CD1c-positive myeloid dendritic cell (primary cell): ENCODE measurements around the gene RPS21.
"Not testable (repeated sequence)": the region's sequence is repeated elsewhere in the genome, so short reads cannot be mapped to it uniquely, and the experiment has no call there.

ENCODE experiments used
- DNase-seq: peaks from one replicate; pipeline ENCODE4 v3.0.0-alpha.2; 2016; ENCODE audit errors: extremely low spot score

RPS21 gene

DNA sequence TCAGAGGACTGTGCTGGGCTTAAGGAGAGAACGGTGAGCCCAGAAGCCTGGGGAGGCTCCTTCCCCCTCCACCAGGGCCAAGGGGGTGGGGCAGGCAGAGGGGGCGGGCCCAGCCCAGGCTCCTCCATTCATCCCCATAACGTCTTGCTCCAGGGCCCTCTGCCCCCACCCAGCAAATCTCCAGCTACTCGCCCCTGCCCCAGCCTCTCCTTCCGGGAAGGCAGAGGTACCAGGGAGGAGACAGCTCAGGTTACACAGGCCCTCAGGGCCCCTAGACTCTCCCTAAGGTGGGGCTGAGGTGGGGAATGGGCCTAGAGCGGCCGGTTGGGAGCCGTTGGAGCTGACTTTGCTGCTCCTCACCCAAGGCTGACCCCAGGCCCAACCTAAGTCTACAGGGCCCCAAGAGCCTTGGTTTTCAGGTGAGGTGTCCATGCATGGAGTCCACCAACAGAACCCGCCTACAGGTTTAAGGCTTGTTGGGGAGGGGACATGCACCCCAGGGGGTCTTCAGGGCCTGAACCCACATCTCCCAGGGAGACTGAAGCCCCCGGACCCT is 21.0 kb upstream of the RPS21 start:
- no peak for DNase-seq

GRCh38 chr20:62366370-62367135 is 20.4 kb upstream of the RPS21 start:
- no peak for DNase-seq

GRCh38 chr20:62367136-62367632 is 19.7 kb upstream of the RPS21 start, which contains the start of gene LAMA5:
Gene LAMA5, minus strand, starts transcription at chr20:62367312. Its CDS starts 67 bp downstream, at chr20:62367245.
- peak; percentile 35 for DNase-seq

DNA sequence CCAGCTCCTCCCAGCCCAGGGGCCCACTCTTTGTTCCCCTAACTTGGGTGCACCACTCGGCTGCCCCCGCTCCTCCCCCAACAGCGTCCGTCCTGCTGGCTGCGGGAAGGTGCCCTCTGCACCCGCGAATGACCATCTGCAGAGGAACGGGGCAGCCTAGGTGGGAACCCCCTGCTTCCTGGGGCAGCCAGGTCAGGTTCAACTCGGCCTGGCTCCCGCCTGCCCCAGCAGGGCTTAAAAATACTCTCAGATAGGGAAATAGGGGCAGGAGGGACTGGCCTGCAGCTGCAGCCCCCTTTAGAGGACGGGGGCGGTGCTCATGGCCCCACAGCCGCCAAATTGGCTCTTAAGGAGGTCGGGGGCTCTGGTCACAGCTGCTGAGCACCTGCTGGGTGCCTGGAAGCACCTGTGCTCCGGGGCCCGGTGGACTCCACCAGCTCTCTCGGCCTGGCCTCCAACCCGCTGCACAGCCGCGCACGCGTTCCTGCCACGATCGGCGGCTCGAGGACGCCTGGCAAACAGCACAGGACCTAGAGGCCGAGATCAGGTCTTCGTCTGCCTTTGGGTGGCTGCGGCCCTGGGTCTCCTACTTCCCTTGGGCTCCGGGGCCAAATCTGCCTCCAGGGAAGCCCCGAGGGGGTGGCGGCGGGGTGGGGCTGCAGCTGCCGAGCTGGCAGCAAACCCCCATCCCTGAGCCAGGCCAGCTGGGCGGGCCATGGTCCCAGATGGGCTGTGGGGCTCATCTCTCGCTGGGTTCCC is 19.1 kb upstream of the RPS21 start:
- no peak for DNase-seq

DNA sequence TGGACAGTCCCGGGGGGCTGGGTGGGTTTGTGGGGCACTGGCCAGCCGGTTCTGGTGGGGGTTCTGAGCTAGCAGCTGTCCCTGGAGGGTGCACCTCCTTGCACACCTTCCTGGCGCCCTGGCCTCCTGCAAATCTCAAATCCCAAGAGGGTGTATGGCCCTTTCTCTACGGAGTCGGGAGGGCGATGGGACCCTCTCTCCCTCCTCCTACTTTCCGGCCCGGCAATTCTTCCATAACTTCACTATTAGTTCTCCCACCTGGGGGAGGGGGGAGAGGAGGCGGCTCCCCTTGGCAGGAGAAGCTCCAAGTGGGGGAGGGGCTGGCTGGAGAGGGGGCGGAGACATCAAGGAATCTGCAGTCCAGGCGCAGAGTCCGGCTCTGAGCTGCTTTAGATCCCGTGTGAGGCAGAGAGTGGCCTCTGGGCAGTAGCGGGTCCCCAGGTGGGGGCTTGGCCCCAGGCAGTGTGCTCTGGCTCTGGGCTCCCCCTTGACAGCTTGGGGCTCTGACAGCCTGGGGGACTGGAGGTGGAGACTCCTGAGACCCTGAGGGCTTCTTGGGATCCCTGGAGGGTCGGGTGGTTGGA is 18.4 kb upstream of the RPS21 start:
- DNase-seq = no peak

DNA sequence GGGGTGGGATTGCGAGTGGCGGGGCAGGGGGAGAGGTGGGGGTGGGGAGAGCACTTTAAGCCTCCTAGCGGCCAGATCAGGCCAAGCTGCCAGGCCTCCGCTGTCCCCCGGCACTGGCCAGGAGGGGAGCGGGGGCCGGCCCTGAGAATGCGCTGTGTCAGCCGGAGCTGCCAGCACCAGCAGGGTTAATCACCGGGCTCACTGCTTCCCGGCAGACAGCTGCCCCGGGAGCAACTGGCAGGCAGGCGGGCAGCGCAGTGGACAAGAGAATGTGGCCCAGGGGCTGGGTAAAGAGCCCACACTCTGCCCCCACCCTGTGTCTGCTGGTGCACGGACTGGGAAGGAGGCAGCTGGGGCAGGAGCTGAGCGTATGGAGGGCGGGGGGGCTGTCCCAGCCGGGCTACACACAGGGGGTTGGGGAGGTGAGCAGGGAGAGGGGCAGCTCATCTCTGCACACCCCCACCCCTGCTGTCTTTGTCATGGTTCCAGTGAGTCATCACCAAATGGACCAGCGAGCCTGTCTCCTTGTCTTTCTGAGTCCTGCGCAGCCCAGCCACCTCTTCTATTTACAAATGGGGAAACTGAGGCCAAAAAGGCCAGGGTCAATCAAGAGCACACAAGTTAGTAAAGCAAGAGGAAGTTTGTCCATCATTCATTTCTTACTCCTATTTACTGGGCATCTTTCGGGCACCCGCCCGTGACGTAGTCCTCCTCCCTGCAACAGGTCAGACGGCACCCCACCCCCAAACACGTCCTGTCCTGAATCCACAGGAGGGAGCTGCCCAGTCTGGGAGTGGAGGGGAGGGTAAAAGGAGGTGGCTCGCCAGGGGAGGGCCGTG is 17.7 kb upstream of the RPS21 start:
- no peak for DNase-seq

- DNase-seq = no peak
Measured at GRCh38 chr20:62369815-62370114, 17.1 kb upstream of the RPS21 start.

DNA sequence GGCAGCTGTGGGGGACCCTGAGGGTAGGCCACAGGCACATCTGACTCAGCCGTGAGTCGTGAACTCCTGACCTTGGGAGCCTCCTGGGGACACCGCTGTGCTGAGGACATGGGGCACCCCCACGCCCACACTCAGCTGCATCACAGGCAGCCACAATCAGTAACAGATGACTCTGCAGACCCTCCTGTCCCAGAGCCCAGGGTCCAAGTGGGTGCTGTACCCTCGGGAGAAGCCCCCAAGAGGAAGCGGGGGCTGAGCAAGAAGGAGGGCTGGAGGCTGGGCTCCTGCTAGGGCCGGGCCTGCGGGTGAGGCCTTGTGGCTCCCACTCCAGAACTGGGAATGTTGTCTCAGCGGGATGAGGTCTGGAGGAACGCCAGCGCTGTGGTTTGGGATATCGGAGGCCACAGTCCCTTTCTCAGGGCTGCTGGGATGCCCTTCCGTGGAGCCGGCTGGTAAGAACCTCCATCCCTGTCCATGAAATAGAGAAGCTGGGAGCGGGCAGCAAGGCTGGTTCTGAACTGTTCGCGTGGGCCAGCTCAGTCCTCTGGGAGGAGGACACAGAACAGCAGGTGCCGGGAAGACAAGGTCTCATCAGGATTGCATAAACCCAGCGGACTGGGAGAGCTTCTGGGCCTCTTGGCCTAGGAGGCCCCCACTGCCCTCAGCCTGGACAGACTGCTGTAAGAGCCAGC is 16.6 kb upstream of the RPS21 start:
- peak; percentile 28 for DNase-seq

GRCh38 chr20:62370807-62371587 is 15.9 kb upstream of the RPS21 start:
- no peak for DNase-seq

DNA sequence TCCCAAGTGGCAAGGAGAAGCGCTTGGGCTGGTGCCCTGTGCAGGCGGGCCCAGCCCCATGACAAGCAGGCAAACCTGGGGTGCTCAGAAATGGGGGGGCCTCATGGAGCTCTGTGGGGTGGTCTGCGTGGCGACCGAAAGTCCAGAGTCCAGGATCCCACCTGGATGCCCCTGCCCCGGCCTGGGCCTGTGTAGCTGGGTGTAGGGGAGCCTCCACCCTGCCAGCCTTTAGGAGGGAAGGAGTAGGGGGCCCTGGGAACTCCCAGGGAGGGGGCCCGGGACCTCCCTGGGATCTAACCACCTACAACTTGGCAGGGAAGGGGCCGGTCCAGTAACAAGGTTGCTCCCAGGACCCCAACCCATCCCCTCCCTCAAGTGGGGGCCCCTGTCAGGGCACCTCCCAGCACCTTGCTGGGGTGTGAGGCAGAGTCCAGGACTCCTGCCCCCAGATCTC is 15.3 kb upstream of the RPS21 start:
- no peak for DNase-seq

- DNase-seq = no peak
Measured at GRCh38 chr20:62372042-62372993, 14.6 kb upstream of the RPS21 start.

- not testable (repeated sequence) for DNase-seq
Measured at GRCh38 chr20:62373631-62374179, 13.2 kb upstream of the RPS21 start.

GRCh38 chr20:62374331-62375152 is 12.4 kb upstream of the RPS21 start:
- peak; percentile 16 for DNase-seq

- DNase-seq = no peak
Measured at GRCh38 chr20:62376112-62377063, 10.5 kb upstream of the RPS21 start.

DNA sequence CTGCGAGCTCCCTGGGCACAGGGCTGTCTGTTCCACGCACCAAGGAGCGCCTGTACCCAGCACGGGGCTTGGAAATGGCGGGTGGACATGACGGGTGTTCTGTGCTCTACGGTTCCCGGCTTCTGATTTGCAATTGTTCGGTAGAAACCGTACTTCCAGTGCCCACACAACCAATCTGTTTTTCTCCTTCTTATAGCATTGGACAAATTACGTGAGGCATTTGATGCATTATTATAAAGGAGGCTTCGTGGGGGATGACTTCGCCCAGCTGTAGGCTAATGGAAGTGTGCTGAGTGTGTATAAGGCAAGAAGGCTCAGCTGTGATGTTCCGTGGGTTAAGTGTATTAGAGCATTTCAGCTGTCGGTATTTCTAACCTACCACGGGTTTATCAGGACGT is 9.8 kb upstream of the RPS21 start:
- no peak for DNase-seq

GRCh38 chr20:62377615-62378178 is 9.2 kb upstream of the RPS21 start:
- no peak for DNase-seq
